CD4-positive, alpha-beta T cell treated with Interleukin-6 for 4 hours (primary cell): ENCODE results near the gene TLL1.

ENCODE experiments used
- DNase-seq: peaks from one replicate; pipeline ENCODE4 v3.0.0-alpha.2; 2020; ENCODE audit warnings: mixed read lengths

The TLL1 gene

GRCh38 chr4:165905405-165906027 is 32.5 kb downstream of the TLL1 start:
- DNase-seq, result no peak

GRCh38 chr4:165906272-165906671 is 33.2 kb downstream of the TLL1 start:
- no peak for DNase-seq

GRCh38 chr4:165909947-165910346 is 36.9 kb downstream of the TLL1 start:
- no peak for DNase-seq

- no peak for DNase-seq
These were observed 42.2 kb downstream of the TLL1 start for GRCh38 chr4:165915215-165915614.

GRCh38 chr4:165921546-165921945 is 48.5 kb downstream of the TLL1 start:
- DNase-seq, result no peak

- DNase-seq, result no peak
These were observed 49.7 kb downstream of the TLL1 start for GRCh38 chr4:165922747-165923146.

- no peak for DNase-seq
These were observed 53.3 kb downstream of the TLL1 start for GRCh38 chr4:165926307-165926706.

- DNase-seq, result no peak
These were observed 54.3 kb downstream of the TLL1 start for GRCh38 chr4:165927366-165927765.

GRCh38 chr4:165927815-165928214 is 54.8 kb downstream of the TLL1 start:
- no peak for DNase-seq

GRCh38 chr4:165928601-165929000 is 55.6 kb downstream of the TLL1 start:
- DNase-seq, result no peak

- DNase-seq, result no peak
These were observed 56.6 kb downstream of the TLL1 start for GRCh38 chr4:165929662-165930061.

- no peak for DNase-seq
These were observed 58.7 kb downstream of the TLL1 start for GRCh38 chr4:165931741-165932140.

- DNase-seq, result no peak
These were observed 71.9 kb downstream of the TLL1 start for GRCh38 chr4:165944900-165945299.

- no peak for DNase-seq
These were observed 73.0 kb downstream of the TLL1 start for GRCh38 chr4:165945991-165946390.

GRCh38 chr4:165947019-165947418 is 74.0 kb downstream of the TLL1 start:
- DNase-seq, result no peak

- no peak for DNase-seq
These were observed 80.1 kb downstream of the TLL1 start for GRCh38 chr4:165953181-165953580.

GRCh38 chr4:165963621-165964020 is 90.6 kb downstream of the TLL1 start:
- no peak for DNase-seq

- no peak for DNase-seq
These were observed 91.6 kb downstream of the TLL1 start for GRCh38 chr4:165964591-165964990.

- DNase-seq, result no peak
These were observed 92.5 kb downstream of the TLL1 start for GRCh38 chr4:165965503-165965902.

GRCh38 chr4:165966833-165967232 is 93.8 kb downstream of the TLL1 start:
- no peak for DNase-seq

GRCh38 chr4:165967486-165967885 is 94.4 kb downstream of the TLL1 start:
- no peak for DNase-seq

- no peak for DNase-seq
These were observed 97.8 kb downstream of the TLL1 start for GRCh38 chr4:165970703-165971420.

- no peak for DNase-seq
These were observed 98.4 kb downstream of the TLL1 start for GRCh38 chr4:165971446-165971845.

GRCh38 chr4:165971933-165972332 is 98.9 kb downstream of the TLL1 start:
- no peak for DNase-seq

GRCh38 chr4:165972747-165973146 is 99.7 kb downstream of the TLL1 start:
- DNase-seq, result no peak
